ENCODE results near the gene HPD. TPM values are rescaled to one million over a fixed set of nuclear protein-coding genes. Genes with fewer than 3 reads are reported as not detected.

HPD gene
- total RNA-seq, 1 experiment from 2014 or later = 0.21 TPM

DNA sequence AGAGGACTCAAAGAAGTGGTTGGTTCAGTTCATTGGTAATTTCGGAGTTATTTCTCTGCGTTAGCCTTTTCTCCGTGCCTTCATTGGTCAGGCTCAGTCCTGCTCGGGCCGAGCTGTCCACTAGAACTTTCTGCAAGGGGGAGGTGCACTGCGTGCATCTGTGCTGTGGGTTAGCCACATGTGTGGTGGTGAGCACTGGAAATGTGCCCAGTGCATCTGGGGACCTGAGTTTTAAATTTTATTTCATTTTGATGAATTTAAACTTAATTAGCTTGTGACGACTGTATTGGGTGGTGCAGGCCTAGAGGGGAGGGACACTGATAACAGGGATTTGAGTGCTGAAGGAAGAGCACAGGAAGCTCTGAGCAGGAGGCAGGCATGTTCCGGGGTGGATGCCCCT is 30.4 kb downstream of the HPD start:
- DNase-seq (ENCODE audit: unreplicated experiment) = no peak
- Mint-ChIP-seq H3K9me3 (ENCODE audit: unreplicated experiment) (no peaks in the 10 kb centered on the region), H3K27ac (ENCODE audit: low read depth, unreplicated experiment) (no peak overlapping the region), H3K4me1 (ENCODE audit: insufficient read depth, unreplicated experiment) (no peaks in the 10 kb centered on the region), H3K27me3 (ENCODE audit: insufficient read depth, unreplicated experiment) (no peaks in the 10 kb centered on the region), H3K4me3 (ENCODE audit: unreplicated experiment) (no peak overlapping the region), H3K36me3 (ENCODE audit: insufficient read depth, unreplicated experiment) (peaks cover 74% of the 10 kb centered on the region)
- intact Hi-C loops (cut with micrococcal nuclease) = no loop called here
- TF ChIP-seq, protein P1, sequence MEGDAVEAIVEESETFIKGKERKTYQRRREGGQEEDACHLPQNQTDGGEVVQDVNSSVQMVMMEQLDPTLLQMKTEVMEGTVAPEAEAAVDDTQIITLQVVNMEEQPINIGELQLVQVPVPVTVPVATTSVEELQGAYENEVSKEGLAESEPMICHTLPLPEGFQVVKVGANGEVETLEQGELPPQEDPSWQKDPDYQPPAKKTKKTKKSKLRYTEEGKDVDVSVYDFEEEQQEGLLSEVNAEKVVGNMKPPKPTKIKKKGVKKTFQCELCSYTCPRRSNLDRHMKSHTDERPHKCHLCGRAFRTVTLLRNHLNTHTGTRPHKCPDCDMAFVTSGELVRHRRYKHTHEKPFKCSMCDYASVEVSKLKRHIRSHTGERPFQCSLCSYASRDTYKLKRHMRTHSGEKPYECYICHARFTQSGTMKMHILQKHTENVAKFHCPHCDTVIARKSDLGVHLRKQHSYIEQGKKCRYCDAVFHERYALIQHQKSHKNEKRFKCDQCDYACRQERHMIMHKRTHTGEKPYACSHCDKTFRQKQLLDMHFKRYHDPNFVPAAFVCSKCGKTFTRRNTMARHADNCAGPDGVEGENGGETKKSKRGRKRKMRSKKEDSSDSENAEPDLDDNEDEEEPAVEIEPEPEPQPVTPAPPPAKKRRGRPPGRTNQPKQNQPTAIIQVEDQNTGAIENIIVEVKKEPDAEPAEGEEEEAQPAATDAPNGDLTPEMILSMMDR (IDR thresholded peaks at IDR 0.05; ENCODE audit: unreplicated experiment) = no peak
- ChIA-PET POLR2A (interaction anchor here (0.7 to 1.7 kb wide), 4 partner anchors 9 to 201 kb away, joined by 3 to 9 read pairs (median 4); no protein-coding TSS in a partner anchor), CTCF (interaction anchor here (0.6 to 1.9 kb wide), 5 partner anchors 10 to 348 kb away, joined by 3 to 8 read pairs (median 5); partner anchors contain the start of gene RHOF)
- no TSS peak for BruUV-seq (replicated peaks)

DNA sequence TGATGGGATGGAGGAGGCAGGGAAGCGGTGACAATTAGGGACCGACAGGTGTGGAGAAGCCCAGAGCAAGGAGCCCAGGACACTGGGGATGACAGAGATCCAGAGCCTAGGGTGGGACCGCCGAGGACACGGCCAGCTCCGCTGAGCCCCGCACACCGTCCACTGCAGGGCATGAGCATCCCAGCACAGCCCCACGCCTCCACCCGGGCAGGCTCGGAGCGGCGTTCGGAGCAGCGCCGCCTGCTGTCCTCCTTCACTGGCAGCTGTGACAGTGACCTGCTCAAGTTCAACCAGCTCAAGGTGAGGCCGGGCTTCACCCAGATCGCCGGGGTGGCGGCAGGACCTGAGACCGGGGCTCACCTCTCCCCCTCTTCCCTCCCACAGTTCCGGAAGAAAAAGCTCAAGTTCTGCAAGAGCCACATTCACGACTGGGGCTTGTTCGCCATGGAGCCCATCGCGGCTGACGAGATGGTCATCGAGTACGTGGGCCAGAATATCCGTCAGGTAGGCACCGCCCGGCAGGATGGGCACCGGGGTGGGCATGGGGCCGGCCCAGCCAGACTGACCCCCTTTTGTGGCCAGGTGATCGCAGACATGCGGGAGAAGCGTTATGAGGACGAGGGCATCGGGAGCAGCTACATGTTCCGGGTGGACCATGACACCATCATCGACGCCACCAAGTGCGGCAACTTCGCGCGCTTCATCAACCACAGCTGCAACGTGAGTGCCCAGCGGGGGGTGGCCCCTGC is 31.1 kb downstream of the HPD start:
- ChIA-PET CTCF (interaction anchor here (1.2 to 1.9 kb wide), 4 partner anchors 11 to 33 kb away, joined by 4 to 8 read pairs (median 5); partner anchors contain the start of gene RHOF), POLR2A (interaction anchor here (0.6 to 1.7 kb wide), 5 partner anchors 10 to 202 kb away, joined by 3 to 9 read pairs (median 4); no protein-coding TSS in a partner anchor)
- TF ChIP-seq, protein P1 (IDR thresholded peaks at IDR 0.05; ENCODE audit: unreplicated experiment) = no peak
- no TSS peak for BruUV-seq (replicated peaks)
- H3K36me3 Mint-ChIP-seq (ENCODE audit: insufficient read depth, unreplicated experiment) = peaks cover 77% of the 10 kb centered on the region
- H3K4me1 Mint-ChIP-seq (ENCODE audit: insufficient read depth, unreplicated experiment) = no peaks in the 10 kb centered on the region
- intact Hi-C loops (cut with micrococcal nuclease) = no loop called here
- no peak overlapping the region for H3K27ac Mint-ChIP-seq (ENCODE audit: low read depth, unreplicated experiment)
- DNase-seq (ENCODE audit: unreplicated experiment) = no peak
- no peak overlapping the region for H3K4me3 Mint-ChIP-seq (ENCODE audit: unreplicated experiment)
- no peaks in the 10 kb centered on the region for H3K27me3 Mint-ChIP-seq (ENCODE audit: insufficient read depth, unreplicated experiment)
- no peaks in the 10 kb centered on the region for H3K9me3 Mint-ChIP-seq (ENCODE audit: unreplicated experiment)

DNA sequence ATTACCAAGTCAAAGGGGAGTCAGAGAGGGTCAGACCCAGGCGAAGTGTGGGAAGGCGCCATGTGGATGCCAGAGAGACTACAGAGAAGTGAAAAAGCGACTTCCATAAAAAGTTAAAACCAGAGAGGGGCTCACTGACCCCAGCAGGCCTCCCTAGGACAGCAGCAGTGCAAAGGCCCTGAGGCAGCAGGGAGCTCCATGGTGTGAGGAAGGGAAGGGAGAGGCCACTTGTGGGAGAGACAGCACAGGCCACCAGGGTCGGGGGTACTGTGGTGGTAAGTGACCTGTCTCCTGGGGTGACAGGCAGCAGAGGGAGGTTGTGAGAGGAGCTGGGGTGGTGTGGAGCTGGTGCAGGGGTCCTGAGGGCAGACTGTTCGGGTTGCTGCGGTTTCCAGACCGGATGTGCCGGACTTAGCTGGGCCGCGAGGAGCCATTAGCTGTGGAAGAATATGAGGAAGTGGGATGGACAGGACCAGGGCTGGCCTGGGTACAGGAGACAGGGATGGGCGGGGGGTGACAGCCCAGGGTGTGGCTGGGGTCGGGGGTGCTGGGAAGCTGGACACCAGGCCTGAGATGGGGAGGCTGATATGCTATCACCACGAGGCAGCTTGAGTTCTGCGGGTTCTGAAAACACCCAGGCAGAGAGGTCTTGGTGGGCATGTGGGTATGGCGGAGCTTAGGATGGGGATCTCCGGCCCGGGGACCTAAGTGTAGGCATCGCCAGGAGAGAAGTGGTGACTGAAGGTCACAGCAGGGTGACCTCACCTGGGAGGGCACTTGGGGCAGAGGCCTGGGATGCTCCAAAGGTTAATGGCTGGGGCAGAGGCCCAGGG is 32.1 kb downstream of the HPD start:
- Mint-ChIP-seq H3K27me3 (ENCODE audit: insufficient read depth, unreplicated experiment) (no peaks in the 10 kb centered on the region), H3K4me1 (ENCODE audit: insufficient read depth, unreplicated experiment) (no peaks in the 10 kb centered on the region), H3K36me3 (ENCODE audit: insufficient read depth, unreplicated experiment) (peaks cover 76% of the 10 kb centered on the region), H3K27ac (ENCODE audit: low read depth, unreplicated experiment) (no peak overlapping the region), H3K9me3 (ENCODE audit: unreplicated experiment) (no peaks in the 10 kb centered on the region), H3K4me3 (ENCODE audit: unreplicated experiment) (no peak overlapping the region)
- intact Hi-C loops (cut with micrococcal nuclease) = no loop called here
- TF ChIP-seq, protein P1 (IDR thresholded peaks at IDR 0.05; ENCODE audit: unreplicated experiment) = no peak
- ChIA-PET CTCF (interaction anchor here (1.9 kb wide), 1 partner anchor 32 kb away, joined by 8 read pairs; the partner anchor contains the start of gene RHOF), POLR2A (interaction anchor here (0.6 to 1.5 kb wide), 3 partner anchors 24 to 124 kb away, joined by 3 to 4 read pairs (median 3); no protein-coding TSS in a partner anchor)
- BruUV-seq (replicated peaks) = no TSS peak
- DNase-seq (ENCODE audit: unreplicated experiment) = no peak

Measured in MCF 10A (cell line).